Rectal smooth muscle tissue (tissue), 1 donor: ENCODE data around the gene DDX24.
A peak's percentile ranks its signal among the peaks of the same experiment; 100 is the strongest.

Experiments
- H3K27ac ChIP-seq: one replicate; pipeline ENCODE4 v1.7.0; 2013; ENCODE audit warnings: low read depth, low read length, inconsistent platforms
- H3K27me3 ChIP-seq: one replicate; pipeline ENCODE4 v1.7.0; 2013; ENCODE audit warnings: low read length; ENCODE audit not compliant: control insufficient read depth, insufficient read depth
- H3K36me3 ChIP-seq: one replicate; pipeline ENCODE4 v1.7.0; 2013; ENCODE audit warnings: low read length; ENCODE audit not compliant: control insufficient read depth, insufficient read depth
- H3K4me1 ChIP-seq: one replicate; pipeline ENCODE4 v1.7.0; 2013; ENCODE audit warnings: low read length; ENCODE audit not compliant: control insufficient read depth, insufficient read depth
- H3K4me3 ChIP-seq: one replicate; pipeline ENCODE4 v1.7.0; 2013; ENCODE audit warnings: low read length
- H3K9ac ChIP-seq: one replicate; pipeline ENCODE4 v1.7.0; 2013; ENCODE audit warnings: low read length

The DDX24 gene

DNA sequence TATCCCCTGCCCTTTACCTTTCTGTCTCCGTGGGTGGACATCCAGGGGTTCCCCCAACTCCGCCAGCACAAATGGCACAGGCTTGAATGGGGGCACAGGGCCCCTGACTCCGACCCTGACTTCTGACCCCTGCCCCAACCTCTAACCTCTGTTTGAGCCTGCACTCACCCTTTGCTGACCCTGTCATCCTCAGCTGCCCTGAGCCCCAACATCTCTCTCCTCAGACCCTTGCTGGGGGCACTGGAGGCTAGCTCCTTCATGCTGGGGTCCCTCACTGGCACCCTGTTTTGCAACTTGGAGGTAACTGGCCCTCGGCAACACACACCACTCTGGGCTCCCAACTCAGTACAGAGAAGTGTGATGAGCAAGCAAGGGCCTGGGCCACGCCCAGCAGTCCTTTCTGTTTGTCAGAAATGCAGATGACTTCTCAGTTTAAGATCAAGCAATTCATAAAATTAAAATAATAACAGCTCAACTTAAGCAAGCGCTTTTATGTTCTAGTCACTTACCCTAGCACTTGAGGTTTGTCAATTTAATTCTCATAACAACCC lies 31.6 kb upstream of the DDX24 start:
- Histone ChIP-seq H3K4me1 (no peaks in the 10 kb centered on the region), H3K9ac (no peak overlapping the region), H3K27ac (no peak overlapping the region), H3K4me3 (peak overlapping the region; percentile 44), H3K27me3 (no peaks in the 10 kb centered on the region), H3K36me3 (no peaks in the 10 kb centered on the region)

DNA sequence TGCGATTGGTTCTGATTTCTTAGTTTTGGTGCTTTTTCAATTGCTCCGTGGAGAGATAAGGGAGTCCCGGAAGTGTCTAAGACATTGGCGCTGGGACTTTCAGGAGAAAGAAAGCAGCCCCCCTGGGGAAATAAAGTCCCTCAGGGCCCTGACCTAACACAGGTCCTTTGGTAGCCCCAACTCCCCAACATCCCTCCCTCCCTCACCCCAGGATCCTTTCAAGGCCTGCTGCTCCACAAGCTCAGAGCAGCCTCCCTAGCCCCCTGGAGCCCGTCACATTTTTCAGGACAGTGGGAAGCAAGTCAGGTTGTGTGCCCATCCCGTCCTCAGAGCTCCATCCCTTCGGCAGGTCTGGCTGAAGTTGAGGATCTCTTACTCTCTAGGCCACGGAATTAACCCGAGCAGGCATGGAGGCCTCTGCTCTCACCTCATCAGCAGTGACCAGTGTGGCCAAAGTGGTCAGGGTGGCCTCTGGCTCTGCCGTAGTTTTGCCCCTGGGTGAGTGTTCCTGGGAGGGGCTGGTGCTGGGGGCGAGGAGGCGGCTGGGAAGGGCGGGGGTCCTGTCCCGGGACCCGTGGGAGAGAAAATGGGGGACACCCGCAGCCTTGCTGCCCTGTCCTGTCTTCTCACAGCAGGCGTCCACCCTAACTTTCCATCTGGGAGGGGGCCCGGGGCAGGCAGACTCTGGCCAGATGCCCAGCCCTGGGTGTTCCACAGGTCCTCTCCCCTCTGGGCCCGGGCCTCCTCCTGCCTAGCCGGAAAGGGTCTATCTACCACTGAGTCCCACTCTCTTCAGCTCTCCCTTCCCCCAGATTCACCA lies 30.5 kb upstream of the DDX24 start:
- peak overlapping the region; percentile 67 for H3K4me3 ChIP-seq
- no peaks in the 10 kb centered on the region for H3K27me3 ChIP-seq
- H3K36me3 ChIP-seq, result no peaks in the 10 kb centered on the region
- no peaks in the 10 kb centered on the region for H3K4me1 ChIP-seq
- H3K9ac ChIP-seq, result peak overlapping the region; percentile 32
- no peak overlapping the region for H3K27ac ChIP-seq

GRCh38 chr14:94110552-94111181 lies 29.7 kb upstream of the DDX24 start, which contains the start of gene IFI27:
Gene IFI27 (plus strand): TSS chr14:94110736.
- no peaks in the 10 kb centered on the region for H3K4me1 ChIP-seq
- no peaks in the 10 kb centered on the region for H3K36me3 ChIP-seq
- no peaks in the 10 kb centered on the region for H3K27me3 ChIP-seq
- peak within 1 kb of the TSS; percentile 48 for H3K27ac ChIP-seq
- peak within 1 kb of the TSS; percentile 32 for H3K9ac ChIP-seq
- peak within 1 kb of the TSS; percentile 67 for H3K4me3 ChIP-seq

GRCh38 chr14:94109915-94110250 lies 28.9 kb upstream of the DDX24 start:
- Histone ChIP-seq H3K4me1 (no peaks in the 10 kb centered on the region), H3K4me3 (peak overlapping the region; percentile 25), H3K27me3 (no peaks in the 10 kb centered on the region), H3K9ac (no peak overlapping the region), H3K36me3 (no peaks in the 10 kb centered on the region), H3K27ac (no peak overlapping the region)

DNA sequence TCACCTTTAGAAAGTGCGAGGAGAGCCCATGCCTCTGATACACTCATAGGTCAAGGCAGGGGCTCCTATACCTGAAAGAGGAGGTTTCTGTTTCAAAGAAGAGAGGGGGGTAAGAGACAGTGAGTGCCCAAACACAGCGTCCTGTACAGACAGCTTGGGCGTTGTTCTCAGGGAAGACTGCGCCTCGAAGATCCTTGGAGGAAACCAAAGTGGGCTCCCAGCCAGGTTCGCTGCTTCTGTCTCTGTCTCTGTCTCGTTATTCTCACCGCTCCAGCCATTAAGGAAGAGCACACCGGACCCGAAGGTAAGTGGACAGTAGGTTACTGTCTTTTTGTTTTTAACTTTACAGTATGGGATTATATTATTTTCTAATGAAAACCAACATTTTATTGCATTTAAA lies 23.7 kb upstream of the DDX24 start:
- H3K4me3 ChIP-seq, result no peak overlapping the region
- no peak overlapping the region for H3K9ac ChIP-seq
- no peaks in the 10 kb centered on the region for H3K4me1 ChIP-seq
- no peaks in the 10 kb centered on the region for H3K36me3 ChIP-seq
- no peaks in the 10 kb centered on the region for H3K27me3 ChIP-seq
- no peak overlapping the region for H3K27ac ChIP-seq

GRCh38 chr14:94103554-94104150 lies 22.6 kb upstream of the DDX24 start:
- Histone ChIP-seq H3K27ac (no peak overlapping the region), H3K9ac (no peak overlapping the region), H3K4me3 (no peak overlapping the region), H3K4me1 (no peaks in the 10 kb centered on the region), H3K36me3 (no peaks in the 10 kb centered on the region), H3K27me3 (no peaks in the 10 kb centered on the region)

- H3K4me3 ChIP-seq, result no peak overlapping the region
- H3K27ac ChIP-seq, result no peak overlapping the region
- no peak overlapping the region for H3K9ac ChIP-seq
- H3K27me3 ChIP-seq, result no peaks in the 10 kb centered on the region
- H3K4me1 ChIP-seq, result no peaks in the 10 kb centered on the region
- H3K36me3 ChIP-seq, result no peaks in the 10 kb centered on the region
These were observed 21.9 kb upstream of the DDX24 start for GRCh38 chr14:94102768-94103482.

DNA sequence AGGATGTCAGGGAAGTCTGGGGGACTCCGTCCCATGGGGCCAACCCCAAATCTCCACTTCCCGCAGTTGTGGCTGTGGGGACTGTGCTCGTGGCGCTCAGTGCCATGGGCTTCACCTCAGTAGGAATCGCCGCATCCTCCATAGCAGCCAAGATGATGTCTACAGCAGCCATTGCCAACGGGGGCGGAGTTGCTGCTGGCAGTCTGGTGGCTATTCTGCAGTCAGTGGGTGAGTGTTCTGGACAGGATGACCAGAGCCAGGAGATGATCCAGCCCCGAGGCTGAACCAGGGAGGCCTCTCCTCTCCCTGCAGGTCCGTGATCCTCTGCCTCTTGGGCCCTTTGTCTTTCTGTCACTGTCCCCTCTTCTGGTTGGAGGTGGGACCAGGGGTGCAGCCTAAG lies 20.7 kb upstream of the DDX24 start:
- Histone ChIP-seq H3K4me3 (no peak overlapping the region), H3K27ac (no peak overlapping the region), H3K27me3 (no peaks in the 10 kb centered on the region), H3K4me1 (no peaks in the 10 kb centered on the region), H3K36me3 (no peaks in the 10 kb centered on the region), H3K9ac (no peak overlapping the region)

DNA sequence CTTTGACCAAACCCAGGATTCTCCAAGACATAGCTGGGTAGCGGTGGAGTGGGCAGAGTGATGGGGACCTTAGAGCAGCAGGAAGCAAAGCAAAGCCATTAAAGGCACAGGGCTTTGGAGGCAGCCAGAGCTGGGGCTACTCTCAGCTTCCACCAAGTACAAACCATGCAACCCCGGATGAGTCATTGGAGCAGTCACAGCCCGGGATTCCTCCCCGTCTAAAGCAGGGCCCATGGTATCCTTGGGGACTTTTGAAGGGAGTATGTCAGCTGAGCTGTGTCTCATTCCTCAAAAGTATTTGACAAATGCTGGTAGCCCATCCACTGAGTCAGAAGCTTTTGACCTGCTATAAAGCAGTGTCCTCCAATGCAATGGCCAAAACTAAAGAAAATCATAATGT lies 19.8 kb upstream of the DDX24 start:
- no peaks in the 10 kb centered on the region for H3K27me3 ChIP-seq
- H3K27ac ChIP-seq, result no peak overlapping the region
- no peaks in the 10 kb centered on the region for H3K36me3 ChIP-seq
- H3K9ac ChIP-seq, result no peak overlapping the region
- no peak overlapping the region for H3K4me3 ChIP-seq
- H3K4me1 ChIP-seq, result no peaks in the 10 kb centered on the region

DNA sequence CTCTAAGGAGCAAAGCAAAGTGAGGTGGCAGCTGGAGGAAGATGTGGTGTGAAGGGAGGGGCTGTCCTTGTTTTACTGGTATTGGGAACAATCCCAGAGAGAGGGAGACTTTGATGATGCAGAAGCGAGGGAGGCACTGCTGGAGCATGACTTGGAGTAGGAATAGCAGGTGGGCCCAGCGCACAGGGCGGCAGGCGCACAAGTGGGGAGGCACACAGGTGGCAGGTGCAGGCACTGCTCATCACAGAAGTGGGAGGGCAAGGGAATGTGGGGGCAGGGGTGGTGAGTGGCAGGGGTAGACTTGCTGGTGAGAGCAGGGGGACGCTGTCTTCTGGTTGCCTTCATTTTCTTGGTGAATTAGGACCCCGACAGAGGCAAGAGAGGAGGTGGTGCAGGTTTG lies 18.0 kb upstream of the DDX24 start:
- no peak overlapping the region for H3K27ac ChIP-seq
- no peaks in the 10 kb centered on the region for H3K27me3 ChIP-seq
- no peaks in the 10 kb centered on the region for H3K4me1 ChIP-seq
- no peak overlapping the region for H3K4me3 ChIP-seq
- no peak overlapping the region for H3K9ac ChIP-seq
- no peaks in the 10 kb centered on the region for H3K36me3 ChIP-seq

DNA sequence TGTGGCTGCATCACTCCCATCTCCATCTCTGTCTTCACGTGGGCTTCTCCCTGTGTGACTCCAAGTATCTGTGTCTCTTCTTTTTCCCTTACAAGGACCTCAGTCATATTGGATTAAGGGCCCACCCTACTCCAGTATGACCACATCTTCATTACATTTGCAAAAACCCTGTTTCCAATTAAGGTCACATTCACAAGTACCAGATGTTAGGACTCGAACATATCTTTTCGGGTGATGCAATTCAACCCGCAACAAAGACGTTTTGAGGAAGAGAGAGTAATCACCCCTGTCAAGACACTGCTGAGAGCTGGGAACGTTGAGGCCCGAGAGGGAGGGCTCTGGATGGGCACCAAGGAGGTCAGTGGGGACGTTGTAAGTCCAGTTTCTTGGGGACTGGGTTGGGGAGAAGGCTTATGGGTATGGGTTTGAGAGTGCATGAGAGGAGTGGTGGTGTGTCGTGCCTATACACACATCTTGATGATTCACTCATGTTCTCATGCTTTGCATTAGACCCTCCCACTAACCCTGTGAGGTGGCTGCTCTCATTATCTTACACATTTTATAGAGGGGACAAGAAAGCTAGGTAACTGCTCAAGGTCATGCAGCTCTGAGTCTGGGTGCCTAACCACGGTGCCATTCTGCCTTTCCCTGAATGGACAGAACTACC lies 17.5 kb upstream of the DDX24 start:
- Histone ChIP-seq H3K27ac (no peak overlapping the region), H3K36me3 (no peaks in the 10 kb centered on the region), H3K4me3 (no peak overlapping the region), H3K9ac (no peak overlapping the region), H3K4me1 (no peaks in the 10 kb centered on the region), H3K27me3 (no peaks in the 10 kb centered on the region)

DNA sequence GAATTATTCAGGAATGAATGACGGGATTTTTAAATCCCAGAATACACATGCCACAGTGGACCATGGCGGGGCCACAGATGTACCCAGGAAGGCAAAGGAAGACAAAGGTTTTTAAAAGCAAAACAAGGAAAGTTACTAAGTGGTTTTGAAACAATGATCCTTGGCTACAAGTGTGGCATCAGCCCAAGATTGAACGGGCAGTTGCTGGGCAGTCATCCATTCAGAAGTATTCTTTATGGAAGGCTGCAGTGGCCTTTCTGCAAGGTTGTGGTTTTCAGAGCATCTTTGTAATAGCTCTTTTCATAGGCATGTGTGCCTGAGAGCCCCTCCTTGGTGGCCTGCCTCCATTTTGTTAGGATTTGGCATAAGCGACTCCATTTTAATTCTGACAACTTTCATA lies 16.1 kb upstream of the DDX24 start:
- no peaks in the 10 kb centered on the region for H3K36me3 ChIP-seq
- no peak overlapping the region for H3K27ac ChIP-seq
- no peak overlapping the region for H3K4me3 ChIP-seq
- H3K27me3 ChIP-seq, result no peaks in the 10 kb centered on the region
- no peak overlapping the region for H3K9ac ChIP-seq
- no peaks in the 10 kb centered on the region for H3K4me1 ChIP-seq
